SK-MEL-5 (cell line): ENCODE data around the gene RTRAF. TPM values are rescaled to one million over a fixed set of nuclear protein-coding genes. Genes with fewer than 3 reads are reported as not detected.

ENCODE experiments used
- DNase-seq: peaks from one replicate; pipeline ENCODE4 v3.0.0-alpha.2; 2016; ENCODE audit warnings: low read depth, low spot score
- in situ Hi-C: cut with HindIII; loops from 2 replicates; pipeline ENCODE4 v1.10.0; 2016; ENCODE audit warnings: low sequenced_read_pairs, high pct_unique_total_duplicates, low pct_unique_long_range_greater_than_20kb
- total RNA-seq: library from RNA; depleted of rRNA; stranded (reverse); fragments of >200 nt; shearing (Covaris generic); gene quantifications from 2 replicates; pipeline ENCODE4 v1.2.3, GENCODE V29; 2014; rRNA removed

RTRAF gene
- total RNA-seq, 1 experiment from 2014 or later, result 287 TPM

- no peak for DNase-seq
- in situ Hi-C loops, result no loop called here
These were observed 69.0 kb downstream of the RTRAF start for GRCh38 chr14:52058341-52058740.

- DNase-seq, result peak; percentile 20
- in situ Hi-C loops, result no loop called here
These were observed 70.3 kb downstream of the RTRAF start for GRCh38 chr14:52059649-52060048.

GRCh38 chr14:52060080-52060479, 70.7 kb downstream of the RTRAF start:
- in situ Hi-C loops, result no loop called here

More at GRCh38 chr14:52060080-52060479, 70.7 kb downstream of the RTRAF start:
- no peak for DNase-seq

Other genes starting within 250 kb of the RTRAF start
- 19.1 and 22.3 TPM in 2 replicates for gene GNG2, start 128.9 kb upstream of the RTRAF start, total RNA-seq
- not detected in 2 replicates for gene NID2, start 79.5 kb downstream of the RTRAF start, total RNA-seq